SKM-1 (cell line): ENCODE measurements around the gene ZNF688.
"Not testable (repeated sequence)": the region's sequence is repeated elsewhere in the genome, so short reads cannot be mapped to it uniquely, and the experiment has no call there.

ENCODE experiments used
- DNase-seq: peaks from one replicate; lab custom pipeline; 2025; ENCODE audit not compliant: unreplicated experiment; lab: John Stamatoyannopoulos, UW

ZNF688 gene

DNA sequence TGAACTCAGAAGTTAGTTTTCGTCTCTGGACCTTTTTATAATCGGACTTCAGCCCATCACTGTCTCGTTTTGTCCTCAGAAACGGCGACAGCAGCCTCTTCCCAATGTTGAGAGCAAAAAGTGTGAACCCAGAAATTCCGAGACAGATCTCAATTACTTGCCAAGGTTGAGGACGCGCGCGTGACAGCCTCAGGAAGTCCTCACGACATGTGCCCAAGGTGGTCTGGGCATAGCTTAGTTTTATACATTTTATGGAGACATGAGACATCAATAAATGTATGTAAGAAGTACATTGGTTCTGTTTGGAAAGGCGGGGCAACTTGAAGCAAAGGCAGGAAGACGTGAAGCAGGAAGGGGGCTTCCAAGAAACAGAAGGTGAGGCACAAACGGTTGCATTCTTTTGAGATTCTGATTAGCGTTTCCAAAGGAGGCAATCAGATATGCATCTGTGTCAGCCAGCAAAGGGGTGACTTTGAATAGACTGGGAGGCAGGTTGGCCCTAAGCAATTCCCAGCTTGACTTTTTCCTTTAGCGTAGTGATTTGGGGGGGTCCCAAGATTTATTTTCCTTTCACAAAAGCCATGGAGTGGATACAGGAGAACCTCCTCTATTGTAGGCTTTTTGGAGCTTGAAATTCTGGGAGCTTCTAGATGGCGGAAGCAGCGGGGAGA, 36.3 kb downstream of the ZNF688 start:
- DNase-seq, result no peak

DNA sequence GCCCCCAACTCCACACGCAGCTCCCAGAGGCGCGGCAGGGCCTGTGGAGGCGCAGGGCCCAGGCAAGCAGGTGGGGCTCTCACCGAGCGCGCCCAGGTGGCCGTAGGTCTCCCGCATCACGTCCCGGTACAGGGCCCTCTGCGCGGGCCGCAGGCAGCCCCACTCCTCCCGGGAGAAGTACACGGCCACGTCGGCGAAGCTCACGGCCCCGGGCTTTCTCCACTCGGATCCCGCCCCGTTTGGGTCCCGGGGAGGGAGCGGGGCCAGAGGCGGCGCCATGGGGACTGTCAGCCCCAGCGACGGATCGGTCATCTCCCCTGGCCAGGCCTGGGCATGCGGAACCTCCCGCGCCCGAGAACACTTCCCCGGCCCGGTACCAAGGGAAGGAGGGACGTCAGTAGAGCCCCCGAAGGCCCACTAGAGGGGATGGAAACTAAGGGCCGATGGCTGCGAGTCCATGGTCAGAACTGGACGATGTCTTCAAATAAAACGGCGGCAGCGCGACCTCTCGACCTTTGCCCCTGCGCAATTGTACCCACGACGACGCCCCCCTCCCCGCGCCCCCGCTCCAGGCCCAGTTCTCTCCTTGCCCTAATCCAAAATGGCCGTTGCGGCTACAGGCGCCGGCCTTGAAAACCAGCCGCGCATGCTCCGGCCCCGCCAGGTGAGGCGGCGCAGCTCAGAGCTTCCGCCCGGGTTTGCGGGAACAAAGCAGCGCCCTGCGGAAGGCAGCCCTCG, 37.0 kb downstream of the ZNF688 start, which contains the start of gene ZNF747:
TSS of gene ZNF747 (minus strand) at position 491 of the 738 bp plus-strand sequence. CDS start at position 312, 179 bp downstream.
- DNase-seq, result peak; percentile 65

DNA sequence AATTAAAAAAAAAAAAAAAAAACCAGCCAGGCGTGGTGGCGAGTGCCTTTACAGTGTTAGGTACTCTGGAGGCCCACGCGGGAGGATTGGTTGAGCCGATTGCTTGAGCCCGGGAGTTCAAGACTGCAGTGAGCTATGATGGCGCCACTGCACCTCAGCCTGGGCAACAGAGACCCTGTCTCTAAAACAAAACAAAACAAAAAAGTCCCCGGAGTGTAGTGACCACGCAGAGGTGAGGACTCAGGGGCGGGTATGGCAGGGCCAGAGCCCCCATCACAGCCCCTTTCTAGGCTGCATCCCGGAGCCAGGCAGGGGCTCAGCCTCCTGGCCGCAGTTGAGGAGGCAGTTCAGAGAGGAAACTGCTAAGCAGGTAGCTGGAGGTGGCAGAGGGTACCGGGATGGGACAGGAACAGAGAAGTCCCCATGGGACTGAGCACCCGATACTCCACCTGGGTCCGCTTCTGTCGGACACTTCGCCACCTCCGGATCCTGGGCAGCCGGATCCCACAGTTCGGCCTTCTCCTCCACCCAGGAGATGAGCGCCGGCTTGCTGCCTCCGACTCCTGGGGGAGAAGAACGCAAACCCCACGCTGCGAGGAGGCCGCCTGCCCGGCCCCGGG, 37.7 kb downstream of the ZNF688 start:
- DNase-seq, result no peak

DNA sequence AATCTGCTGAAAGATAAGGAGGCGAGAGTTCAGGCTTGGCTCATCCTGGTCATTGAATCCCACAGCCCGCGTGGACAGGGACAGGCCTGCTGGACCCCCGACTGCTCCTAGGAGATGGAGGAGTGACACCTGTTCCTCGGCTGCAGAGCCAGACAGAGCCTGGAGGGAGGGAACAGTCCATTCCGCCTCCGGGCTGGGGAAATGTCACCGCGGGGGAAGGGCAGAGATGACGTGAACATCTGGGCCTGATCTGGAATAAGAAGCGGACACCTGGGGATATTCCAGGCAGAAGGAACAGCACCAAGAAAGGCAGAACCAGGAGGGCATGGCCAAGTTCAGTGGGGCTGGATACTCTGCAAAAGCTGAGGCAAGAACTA, 38.4 kb downstream of the ZNF688 start:
- DNase-seq, result no peak

DNA sequence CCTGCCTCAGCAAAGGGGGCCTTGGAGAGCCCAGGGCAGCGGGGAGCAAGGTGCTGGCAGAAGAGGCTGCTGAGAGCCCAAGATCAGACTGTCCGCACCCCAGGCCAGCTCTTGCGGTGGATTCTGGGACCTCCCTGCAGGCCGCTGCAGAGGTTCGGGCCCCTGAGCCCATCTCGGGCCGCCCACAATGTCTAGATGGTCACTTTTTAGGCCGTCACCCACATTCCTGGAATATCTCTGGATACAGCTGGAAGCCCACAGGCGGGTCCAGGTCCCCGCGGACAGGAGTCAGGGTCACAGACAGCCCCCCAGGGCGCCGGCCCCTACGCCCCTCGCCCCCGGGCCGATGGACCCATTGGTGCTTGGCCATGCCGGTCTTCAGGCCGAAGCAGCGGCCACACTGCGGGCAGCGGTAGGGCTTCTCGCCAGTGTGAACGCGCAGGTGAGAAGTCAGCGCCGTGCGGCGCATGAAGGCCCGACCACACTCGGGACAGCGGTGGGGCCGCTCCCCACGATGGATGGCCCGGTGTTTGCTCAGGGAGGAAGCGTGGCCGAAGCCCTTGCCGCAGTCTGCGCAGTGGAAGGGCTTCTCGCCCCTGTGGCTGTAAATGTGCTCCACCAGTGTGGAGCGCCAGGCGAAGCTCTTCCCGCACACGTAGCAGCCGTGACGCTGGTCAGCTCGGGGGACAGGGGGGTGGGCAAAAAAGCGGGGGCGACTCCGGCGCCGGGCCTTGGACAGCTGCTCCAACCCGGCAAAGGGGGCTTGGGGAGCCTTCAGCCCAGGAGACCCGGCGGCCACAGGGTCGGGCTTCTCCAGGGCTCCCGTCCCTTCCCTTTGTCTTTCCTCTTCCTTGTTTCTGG, 39.0 kb downstream of the ZNF688 start:
- no peak for DNase-seq

DNA sequence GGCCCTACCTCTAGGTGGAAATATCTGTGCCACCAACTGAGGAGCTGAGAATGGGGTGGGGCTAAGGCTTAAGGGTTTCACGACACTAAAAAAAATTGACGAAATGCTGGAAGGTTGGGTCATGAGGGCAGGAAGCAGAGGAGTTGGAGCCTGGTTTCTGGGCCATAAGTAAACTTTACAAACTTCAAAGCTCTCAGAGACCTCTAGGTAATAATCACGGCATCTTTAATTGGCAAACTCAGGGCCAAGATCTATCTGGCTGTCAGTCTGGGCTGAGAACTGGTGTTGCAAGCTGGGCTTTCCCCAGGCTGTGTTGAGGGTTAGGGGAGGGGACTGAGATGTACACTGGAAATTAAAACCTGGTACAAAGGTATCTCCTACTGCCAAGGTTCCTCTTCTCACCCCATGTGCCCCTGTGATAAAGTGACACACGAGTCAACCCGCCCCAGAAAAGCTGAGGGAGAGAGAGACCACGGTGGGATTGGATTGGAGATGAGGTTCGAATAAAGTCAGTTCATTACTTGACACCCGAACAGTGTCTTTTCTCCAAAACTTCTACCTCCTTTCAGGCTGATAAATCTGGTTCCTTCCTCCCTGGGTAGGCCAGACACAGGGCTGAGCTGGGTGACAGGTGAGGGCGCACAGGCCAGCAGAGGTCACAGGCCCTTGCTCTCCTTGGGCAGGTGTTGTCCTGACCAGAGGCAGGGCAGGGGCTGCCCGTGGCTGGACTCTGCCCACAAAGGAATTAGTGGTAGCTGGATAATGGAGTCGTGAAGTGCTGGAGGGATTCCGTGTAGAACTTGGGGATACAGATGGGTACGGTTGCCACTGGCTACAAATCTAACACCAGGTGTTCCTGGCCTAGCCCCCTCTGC, 41.1 kb downstream of the ZNF688 start:
- no peak for DNase-seq

DNA sequence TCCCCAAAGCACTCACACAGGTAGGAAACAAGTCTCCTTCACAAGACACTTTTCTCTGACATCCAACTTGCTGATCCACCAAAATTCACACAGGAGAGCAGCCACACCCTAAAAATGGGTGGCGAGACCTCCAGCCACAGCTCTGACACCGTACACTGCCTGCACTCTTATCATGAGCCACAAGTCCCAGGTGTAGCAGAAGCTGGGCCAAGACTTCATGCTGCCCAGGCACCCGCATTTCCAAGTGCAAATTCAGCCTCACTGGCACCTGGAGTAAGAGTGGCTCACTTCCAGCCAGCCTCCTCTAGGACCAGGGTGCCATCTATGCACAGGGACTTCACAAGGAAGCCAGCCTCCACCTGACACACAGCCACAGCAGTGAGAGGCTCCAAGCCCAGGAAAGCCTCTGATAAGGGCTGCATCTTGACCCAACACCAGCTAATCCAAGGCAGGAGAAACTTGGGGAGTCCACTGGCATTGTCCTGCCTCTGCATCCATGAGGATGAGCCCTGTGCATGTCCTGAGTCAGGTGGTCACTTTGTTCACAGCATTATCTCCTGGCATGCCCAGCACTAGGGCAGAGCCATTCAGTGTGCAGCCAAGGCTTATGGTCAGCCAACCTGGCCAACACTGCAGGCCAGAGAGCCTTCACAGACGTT, 42.6 kb downstream of the ZNF688 start:
- DNase-seq, result no peak

DNA sequence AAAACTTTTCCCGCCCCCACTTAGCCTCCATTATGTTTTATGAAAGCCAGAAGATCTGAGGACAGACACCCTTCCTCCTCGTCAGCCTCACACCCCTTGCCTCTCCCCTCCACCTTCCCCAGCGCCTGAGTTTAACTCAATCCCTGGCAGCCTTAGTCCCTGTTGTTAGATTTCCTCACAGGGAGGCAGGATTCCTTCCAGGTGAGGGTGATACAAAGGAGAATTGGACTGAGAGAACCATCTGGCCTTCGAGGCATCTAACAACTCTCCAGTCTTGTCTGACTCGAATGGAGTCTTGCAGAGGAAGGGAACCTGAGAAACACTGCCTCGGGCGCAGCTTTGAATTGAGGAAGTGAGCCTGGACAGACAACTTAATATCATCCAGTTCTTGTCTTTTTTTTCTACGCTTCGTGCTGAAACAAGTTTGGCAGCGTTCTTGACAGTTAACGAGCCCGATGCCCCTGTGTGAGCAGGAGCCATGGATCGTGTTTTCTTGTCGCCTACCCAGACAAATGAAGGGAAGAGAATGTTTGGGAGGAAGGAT, 43.8 kb downstream of the ZNF688 start:
- DNase-seq, result peak; percentile 62

DNA sequence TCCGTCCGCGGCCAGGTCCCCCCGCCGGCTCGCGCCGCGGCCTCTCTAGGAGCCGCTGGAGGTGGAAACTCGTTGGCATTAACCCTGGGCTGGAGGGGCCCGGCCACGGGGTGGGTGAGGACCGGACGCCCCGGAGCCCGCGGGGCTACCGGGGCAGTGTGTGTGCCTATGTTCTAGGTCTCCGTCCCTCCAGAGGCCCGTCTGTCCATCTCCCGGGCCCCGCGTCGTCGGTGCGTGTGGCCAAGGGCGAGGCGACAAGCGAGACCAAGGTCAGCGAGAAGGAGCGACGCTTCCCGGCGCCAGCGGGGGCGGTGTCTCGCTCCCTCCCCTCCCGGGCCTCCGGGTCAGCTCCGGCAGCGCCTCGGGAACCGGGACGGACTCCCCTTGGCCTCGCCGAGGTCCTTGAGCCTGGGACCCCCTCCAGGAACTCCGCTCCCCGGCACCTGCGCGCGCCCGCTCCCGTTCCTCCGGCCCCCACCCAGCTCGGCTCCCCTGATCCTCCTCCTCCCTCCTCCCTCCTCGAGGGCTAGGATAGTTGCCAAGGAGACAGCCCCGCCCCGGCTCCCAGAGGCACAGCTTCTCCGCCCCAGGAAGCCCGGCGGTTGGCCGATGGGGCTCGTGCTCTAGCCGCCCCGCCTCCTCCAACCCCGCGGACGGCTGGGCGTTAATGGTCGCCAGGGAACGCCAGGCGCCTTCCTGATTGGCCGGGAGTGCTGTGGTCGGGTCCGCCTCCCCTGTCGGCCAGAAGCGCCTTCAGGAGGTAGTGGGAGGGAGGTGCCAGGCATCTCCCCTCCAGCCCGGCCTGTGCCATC, 44.5 kb downstream of the ZNF688 start:
- peak; percentile 92 for DNase-seq

DNA sequence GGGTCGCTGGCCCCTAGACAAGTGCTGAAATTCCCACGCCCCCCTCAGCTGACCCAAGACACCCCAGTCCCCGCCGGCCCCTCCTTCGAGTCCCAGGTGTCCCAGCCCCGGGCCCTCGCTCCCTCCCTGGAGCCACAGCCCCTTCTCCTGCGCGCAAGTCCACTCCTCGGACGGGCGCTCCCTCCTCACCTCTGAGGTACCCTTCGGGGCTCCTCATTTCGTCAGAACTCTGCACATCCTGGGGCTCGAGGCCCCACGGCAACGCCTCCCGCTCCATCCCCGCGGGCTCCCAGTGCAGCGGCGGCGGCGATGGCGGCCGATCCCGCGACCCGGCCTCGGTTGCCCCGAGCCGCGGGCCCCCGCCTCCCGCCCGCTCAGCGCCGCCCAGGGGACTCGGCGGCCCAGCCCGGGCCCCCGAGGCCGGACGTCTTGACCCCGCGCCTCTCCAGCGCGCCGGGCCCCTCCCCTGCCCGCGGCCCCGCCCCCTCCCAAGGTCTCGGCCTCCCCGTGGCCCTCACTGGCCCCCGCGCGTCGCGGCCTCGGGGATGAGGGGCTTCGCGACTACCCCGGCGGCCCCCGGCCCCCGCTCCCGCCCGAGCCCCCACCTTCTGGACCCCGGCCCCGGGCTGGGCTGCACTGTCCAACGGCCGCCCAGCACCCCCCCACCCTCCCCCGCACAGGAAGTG, 45.2 kb downstream of the ZNF688 start, which contains the start of gene ZNF768:
TSS of gene ZNF768 (minus strand) at position 430 of the 686 bp plus-strand sequence. CDS start at position 277, 153 bp downstream.
- no peak for DNase-seq

DNA sequence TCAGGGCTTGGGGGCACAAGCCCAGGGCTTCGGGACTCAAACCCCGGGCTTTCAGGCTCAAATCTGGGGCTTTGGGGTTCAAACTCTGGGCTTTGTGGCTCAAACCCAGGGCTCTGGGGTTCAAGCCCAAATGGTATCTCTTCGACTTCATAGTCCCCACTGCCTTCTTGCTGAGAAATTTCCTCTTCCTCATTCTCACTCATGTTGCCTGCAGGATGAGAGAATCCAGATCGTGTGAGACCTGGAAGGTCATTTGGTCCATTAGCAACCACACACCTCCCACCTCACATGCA, 45.7 kb downstream of the ZNF688 start:
- DNase-seq, result no peak

DNA sequence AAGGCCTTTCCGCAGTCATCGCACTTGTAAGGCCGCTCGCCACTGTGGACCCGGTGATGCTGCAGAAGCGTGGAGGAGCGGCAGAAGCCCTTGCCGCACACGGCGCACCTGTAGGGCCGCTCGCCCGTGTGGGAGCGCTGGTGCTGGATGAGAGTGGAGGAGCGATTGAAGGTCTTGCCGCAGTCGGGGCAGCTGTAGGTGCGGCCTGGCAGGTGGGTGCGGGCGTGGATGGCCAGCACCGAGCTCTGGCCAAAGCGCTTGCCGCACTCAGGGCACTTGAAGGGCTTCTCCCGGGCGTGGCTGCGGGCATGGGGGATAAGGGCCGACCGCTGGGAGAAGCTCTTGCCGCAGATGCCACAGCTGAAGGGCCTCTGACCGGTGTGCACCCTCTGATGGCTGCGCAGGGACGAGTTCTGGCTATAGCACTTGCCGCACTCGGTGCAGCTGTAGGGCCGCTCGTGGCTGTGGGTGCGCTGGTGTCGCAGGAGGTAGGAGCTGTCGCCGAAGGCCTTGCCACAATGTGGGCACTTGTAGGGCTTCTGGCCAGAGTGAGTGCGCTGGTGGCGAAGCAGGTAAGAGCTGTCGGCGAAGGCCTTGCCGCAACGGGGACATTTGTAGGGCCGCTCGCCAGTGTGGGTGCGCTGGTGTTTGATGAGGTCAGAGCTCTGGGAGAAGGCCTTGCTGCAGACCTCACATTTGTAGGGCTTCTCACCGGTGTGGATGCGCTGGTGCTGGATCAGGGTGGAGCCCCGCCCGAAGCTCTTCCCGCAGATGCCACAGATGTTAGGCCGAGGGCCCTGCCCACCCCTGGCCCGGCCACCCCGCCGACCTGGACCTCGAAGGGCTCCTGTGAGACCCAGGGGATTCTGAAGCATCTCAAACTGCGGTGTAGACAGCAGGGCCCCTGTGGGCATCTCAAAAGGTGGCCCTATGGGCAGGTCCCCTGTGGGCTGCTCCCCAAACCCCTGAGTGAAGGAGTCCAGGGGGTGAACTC, 46.6 kb downstream of the ZNF688 start:
- no peak for DNase-seq

DNA sequence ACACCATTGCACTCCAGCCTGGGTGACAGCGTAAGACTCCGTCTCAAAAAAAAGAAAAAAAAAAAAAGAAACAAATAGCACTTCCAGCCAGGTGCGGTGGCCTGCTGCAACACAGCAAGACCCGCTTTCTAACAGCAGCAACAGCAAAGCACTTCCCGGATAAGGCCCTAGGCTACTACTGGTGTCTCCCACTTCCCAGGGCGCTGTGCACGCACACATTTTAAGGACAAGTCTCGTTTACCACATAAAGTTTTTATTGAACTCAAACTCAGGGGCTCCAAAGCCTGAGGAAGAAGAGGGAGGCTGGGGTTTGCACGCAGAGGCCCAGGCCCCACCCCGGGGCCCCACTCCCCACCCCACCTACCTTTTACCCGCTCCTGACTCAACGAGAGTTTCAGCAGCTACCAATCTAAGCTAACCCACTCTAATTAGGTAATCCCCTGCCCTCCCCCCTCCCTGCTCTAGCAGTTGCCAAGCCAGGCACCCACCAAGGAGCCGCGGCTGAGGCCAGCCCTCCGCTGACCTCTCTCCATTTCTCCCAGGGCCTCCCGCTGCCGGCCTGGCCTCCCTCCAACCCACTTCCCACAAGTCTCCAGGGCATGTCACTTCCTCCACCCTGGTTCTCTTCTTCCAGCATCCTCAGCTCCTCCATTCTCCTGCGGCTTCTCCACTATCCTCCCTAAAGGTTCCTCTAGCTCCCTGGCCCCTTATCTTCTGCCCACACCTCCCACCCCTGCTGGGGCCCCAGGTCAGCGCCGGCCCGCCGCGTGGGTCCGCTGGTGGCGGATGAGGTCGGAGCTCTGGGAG, 47.5 kb downstream of the ZNF688 start:
- DNase-seq, result no peak

DNA sequence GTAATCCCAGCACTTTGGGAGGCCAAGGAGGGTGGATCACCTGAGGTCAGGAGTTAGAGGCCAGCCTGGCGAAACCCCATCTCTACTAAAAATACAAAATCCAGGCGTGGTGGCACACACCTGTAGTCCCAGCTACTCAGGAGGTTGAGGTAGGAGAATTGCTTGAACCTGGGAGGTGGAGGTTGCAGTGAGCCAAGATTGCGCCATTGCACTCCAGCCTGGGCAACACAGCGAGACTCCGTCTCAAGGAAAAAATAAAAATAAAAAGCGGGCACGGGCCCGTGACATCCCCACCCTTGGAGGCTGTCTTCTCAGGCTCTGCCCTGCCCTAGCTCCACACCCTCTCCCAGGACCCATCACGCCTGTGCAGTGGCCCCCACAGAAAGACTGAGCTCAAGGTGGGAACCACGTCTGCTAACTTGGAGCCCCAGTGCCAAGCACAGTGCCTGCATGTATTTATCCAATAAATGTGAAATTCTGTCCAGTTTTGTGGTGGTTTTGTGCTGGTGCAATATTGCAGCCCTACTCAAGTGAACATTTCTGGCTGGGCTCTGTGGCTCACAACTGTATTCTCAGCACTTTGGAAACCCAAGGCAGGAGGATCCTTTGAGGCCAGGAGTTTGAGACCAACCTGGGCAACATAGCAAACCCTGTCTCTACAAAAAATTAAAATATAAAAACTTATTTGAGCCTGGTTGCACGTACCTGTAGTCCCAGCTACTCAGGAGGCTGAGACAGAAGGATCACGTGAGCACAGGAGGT, 48.6 kb downstream of the ZNF688 start:
- DNase-seq, result not testable (repeated sequence)

DNA sequence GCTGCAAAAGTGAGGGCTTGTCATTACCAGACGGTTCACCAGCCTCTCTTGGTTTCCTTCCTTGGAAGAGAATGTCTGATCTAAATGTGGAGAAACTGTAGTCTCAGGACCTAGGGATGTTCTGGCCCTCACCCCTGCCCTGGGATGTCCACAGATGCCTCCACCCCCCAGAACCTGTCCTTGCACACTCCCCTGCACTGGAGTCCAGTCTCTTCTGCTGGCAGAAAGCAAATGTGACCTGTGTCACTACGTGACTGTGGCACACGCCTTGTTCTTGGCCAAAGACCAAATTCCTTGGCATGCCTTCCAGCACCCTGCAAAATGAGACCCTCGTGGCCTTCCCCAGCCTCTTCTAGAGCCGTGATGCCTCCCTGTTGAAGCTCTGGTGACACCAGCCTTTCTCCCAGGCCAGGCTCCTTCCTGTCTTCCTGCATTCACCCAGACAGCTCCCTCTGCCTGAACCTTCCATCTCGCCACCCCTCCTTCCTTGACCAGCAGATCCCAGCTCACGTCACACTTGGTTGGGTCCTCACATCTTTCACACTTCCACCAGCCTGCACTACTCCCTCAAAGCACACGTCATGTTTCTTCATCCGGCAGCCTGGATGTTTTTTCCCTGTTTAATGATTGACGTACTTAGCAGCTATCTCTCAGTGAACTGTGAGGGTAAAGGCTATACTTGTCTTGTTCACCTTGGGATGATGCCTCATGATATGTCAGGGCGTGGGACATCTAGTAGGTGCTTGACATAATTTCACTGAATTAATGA, 49.5 kb downstream of the ZNF688 start:
- no peak for DNase-seq
